ENCODE results near the gene ME3.
A peak's percentile ranks its signal among the peaks of the same experiment; 100 is the strongest.

The ME3 gene

DNA sequence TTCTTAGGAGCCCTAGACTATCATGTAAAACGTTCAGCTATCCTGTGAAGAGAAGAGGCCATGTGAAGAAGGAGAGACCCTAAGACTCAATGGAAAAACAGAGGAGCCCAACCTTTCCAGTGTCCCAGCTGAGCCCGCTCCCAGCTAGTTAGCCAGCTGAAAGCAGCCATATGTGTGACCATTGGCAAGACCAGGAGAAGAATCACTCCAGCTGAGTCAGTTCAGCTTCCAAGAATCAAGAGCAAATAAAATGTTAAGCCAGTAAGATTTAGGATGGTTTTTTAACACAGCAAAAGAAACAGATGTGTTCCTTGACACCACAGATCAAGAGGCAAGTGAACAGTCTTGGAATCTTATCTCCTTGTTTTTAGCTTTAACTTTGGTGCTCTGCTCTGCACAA, 189.7 kb downstream of the ME3 start:
- DNase-seq, result no peak

DNA sequence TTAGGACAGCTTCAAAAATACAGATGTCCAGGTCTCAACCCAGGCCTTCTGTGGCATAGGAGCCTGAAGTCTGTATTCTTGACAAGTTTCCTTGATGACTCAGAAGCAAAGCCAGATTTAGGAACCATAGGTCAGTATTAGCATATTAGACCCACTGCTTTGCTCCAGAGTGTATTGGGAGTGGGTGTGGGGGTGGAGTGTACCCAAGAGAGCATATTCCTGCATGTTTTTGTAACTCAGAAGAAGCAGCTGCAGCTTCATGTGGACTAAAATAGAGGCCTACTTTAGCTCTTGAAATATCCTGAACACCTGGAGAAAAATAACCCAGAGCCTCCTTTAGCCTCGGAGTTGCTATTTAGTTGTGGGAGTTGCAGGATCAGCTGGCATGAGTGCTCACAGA, 191.0 kb downstream of the ME3 start:
- no peak for DNase-seq

DNA sequence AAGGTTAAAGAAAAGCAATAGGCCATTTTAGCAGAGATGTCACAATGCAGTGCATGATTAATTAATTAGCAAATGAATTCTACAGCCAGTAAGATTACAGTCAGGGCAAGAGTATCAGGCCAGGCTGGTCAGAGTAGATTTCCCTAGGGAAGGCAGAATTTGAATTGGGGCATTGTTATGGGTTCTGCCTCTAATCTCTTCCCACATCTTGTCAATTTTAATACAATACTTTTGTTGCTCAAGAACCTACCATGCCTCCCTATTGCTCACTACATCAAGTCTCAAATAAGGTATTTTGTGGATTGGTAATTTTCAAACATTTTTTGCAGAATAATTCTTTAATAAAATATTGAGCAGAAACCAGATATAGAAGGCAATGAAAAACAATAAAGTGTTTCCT, 194.1 kb downstream of the ME3 start:
- no peak for DNase-seq

DNA sequence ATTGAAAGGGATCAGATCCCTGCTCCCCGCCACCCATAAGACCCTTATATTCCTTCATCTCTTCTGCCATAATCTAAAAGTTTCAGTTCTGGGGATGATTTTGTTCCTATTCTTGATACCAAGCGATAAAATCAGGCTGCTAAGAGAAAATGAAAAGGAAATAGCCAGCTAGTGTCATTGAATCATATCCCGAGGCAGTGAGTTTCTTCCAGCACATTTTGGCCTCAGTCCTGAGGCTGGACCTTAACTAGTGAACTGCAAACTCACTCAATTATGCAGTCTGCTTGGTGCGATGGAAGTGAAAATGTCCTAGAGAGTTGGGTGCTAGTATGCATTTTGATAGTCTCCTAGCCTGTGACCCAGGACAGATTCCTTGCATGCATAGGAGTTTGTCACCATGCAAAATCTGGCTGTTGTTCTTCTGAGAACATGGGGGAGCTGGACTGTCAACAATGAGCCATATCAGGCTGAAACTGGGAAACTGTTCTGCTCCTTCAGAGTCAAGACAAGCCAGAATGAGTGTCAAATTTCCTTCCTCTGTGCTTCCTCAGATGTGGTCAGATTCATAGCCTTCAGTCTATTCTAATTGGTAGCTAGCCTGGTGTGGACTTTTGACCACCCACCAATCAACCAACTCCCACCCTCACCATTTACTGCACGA, 194.8 kb downstream of the ME3 start:
- no peak for DNase-seq

DNA sequence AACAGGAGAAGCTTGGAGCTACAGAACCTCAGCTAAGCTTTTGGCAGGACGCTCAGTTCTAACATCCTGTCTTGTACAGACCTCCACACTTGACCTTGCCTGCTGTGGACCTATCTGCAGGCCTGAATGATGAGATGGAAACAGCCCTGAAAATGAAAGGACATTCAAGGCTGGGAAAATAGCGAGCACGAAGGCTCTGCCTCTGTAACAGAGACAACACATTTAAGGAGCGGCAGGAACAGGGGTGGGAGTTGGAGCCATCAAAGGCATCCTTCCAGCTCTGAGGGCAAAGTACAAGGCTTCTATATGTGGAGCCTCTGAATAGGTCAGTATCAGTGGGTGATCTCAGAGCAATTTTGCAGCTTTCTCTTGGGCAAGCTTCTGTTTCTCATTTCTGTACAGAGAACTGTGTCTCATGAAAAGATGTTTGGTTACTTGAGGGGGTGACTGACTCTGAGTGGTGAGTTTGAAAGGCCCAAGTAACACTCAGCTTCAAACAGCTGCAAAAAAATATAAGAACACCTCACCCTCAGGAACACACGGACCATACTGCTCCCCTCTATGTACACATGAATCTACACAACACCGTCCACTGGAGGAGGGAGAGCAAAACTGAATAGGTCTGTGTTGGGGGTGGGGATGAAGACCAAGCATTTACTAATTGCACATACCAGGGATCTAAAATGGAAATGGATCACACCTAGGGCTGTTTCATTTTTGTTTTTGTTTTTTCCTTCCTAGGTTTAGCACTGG, 196.1 kb downstream of the ME3 start:
- no peak for DNase-seq

DNA sequence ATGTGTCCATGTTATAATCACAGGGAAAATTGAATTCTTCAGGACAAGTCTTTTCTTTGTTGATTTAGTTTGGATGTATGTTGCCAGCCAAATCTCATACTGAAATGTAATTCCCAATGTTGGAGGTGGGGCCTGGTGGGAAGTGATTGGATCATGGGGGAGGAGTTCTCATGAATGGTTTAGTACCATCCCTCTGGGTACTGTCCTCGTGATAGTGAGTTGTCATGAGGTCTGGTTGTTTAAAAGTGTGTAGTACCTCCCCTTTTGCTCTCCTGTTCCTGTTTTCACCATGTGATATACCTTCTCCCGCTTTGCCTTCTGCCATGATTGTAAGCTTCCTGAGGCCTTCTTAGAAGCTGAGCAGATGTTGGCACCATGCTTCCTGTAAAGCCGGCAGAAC, 197.4 kb downstream of the ME3 start:
- DNase-seq, result no peak

DNA sequence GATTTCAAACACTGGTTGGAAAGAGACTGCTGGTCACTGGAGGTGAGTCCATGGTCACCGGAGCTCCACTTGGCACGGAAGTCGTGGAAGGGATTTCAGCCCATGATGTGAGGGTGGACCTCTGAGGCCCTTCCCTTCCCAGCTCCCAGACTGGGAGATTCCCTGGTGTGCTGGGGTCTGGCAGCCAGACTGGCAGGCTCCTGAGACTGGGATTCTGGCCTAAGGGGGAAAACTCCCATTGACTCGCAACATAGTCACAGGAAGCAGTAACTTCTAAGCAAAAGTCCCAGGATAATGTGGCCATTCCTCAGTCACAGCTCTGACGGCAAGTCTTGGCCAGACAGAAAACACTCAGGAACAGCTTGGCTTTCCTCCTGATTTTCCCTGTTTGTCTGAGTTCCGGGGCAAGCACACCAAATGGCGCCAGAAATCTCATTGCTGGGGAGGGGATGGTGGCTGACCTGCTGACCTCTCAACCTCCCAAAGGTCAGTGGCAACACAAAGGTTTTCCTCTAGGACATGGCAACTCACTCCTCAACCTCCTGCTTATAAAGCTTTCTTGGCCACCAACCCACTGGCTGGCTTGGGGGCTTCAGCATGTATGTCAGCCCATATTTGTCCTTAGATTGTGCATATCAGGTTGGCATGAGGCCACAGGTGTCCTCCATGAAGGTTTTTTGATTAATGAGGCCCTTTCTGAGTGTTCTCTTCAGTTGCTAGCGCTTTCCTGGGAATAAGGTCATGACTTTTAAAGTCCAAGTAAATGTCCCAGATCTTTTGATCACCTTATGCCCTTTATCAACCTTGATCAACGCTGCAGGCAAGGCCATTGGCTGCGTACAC, 198.2 kb downstream of the ME3 start:
- DNase-seq, result no peak

DNA sequence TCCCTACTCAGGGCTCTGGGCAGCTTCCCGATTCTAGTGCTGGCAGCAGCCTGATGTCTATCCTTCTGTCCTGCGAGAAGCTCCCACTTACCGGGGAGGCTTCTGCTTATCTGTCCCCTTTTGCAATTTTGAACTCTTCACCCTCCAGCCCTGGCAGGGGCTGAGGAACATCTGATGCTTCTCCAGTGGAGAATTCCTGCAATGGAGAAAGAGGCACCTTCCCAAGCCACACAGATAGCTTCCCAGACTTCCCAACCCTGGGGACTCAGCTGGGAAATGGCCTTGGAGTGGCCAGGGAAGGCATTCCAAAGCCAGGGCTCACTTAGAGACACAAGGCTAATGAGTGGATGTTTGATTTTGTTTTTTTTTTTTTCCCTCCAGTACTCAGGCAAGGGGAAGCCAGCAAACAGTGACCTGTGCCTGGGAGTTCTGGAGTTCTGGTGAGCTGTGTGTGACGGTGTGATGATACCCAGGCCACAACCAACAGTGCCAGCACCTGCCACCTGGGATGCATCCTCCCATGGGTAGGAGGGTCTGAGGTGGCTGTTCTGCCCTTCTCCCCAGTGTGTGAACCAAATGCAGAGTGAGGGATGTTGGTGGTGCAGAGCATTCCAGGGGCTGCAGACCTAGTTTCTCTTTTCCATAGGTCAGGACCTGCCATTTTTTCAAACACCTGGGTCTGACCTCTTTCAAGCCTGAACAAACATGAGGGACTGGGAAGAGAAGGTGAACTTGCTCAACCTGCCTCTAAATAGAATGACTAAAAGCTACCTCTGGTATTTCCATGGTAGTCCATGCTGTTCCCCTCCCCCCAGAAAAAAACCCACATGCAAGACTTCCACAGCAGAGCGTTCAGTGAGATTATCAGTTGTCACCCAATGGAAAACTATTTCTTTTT, 202.7 kb downstream of the ME3 start:
- no peak for DNase-seq

DNA sequence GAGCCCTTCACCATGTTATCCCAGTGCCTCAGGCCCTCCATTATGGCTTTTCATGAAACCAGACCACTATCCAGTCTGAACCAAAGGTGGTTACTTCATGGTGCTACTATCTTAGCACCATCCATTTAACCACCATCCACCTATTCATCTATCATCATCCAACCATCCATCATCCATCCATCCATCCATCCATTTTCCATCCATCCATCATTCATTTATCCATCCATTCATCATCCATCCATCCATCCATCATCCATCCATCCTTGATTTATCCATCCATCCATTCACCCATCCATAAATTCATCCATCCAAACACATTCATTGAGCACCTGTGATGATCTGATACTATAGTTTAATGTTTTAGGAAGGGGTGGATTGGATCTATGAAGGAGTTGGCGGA, 204.2 kb downstream of the ME3 start:
- DNase-seq, result no peak

DNA sequence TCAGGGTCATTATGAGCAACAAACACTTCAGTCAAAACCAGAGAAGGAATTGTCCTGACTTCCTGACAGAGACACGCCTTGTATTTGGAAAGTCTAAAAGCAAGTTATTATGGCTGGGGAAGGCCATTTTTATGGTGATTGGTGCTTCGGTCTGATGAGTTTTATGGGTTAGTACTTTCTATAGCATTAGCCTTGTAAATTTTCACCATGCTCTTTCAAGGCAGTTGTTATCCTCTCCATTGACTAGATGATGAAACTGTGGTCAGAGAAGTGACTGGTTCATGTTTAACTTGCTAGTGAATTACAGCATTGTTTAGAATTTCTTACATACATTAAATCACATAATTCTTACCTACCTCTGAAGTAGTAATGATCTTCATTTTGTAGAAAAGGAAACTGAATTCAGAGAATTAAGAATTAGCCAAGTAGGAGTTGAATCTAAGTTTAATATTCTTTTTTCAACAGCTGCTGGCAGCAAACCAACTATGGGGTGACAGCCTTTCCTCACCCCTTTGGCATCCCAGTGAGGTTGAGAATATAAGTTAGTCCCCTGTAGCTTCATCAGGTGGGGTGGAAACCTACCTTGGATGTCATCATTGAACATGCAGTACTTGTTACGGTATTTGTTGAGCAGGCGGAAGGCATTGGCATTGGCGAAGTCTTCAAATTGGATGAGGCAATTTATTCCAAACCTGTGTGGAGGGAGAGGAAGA, 207.8 kb downstream of the ME3 start:
- DNase-seq, result no peak

DNA sequence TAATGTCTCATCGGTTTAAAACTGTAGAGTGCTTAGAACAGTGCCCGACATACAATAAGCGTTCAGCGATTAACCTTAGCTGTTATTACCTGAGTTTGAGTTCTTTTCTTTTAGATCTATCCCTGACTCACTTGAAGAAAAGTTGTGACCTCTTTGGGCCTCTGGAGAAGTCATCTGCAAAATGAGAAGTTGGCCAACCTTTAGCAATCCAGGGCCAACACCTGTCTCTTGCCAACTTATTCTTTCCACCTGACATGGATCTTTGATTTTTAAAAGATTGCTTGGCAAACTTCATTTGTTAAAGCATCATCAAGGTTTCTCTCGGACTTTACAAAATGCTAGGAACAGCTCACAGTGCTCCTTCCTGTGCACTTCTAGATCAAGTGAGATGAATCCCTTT, 208.5 kb downstream of the ME3 start:
- DNase-seq, result no peak

DNA sequence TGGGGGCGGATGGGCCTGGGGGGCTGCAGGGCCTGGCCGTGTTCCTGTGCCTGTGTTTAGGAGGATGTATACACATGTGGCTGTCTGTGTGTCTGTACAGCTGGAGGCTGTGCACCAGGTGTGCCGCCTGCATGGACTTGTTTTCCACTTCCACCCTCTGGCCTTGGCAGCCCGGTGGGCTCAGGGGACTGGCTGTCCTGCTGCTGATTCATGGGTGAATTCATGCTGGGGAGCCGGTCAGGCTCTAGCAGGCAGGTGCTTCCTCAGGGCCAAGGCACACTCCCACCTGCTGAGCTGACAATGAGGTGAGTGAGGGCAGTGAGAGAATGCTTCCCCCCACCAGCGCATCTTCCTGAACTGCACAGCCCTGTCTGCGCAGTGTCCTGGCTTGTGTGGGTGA, 209.3 kb downstream of the ME3 start:
- no peak for DNase-seq

DNA sequence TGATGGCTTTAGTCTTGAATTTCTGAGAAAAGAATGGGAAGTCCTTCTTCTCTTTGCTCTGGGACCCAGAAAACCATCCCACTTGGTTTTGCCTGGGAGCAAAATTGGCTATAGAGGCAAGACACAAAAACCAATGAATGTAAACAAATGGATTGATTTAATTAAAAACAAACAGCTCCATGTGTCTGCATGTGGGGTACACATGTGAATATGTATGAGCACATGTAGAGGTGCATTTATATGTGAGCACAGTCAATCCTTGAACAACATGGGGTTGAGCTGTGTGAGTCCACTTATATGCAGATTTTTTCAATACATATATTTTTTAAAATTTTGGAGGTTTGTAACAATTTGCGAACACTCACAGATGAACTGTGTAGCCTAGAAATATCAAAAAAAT, 210.5 kb downstream of the ME3 start:
- DNase-seq, result no peak

DNA sequence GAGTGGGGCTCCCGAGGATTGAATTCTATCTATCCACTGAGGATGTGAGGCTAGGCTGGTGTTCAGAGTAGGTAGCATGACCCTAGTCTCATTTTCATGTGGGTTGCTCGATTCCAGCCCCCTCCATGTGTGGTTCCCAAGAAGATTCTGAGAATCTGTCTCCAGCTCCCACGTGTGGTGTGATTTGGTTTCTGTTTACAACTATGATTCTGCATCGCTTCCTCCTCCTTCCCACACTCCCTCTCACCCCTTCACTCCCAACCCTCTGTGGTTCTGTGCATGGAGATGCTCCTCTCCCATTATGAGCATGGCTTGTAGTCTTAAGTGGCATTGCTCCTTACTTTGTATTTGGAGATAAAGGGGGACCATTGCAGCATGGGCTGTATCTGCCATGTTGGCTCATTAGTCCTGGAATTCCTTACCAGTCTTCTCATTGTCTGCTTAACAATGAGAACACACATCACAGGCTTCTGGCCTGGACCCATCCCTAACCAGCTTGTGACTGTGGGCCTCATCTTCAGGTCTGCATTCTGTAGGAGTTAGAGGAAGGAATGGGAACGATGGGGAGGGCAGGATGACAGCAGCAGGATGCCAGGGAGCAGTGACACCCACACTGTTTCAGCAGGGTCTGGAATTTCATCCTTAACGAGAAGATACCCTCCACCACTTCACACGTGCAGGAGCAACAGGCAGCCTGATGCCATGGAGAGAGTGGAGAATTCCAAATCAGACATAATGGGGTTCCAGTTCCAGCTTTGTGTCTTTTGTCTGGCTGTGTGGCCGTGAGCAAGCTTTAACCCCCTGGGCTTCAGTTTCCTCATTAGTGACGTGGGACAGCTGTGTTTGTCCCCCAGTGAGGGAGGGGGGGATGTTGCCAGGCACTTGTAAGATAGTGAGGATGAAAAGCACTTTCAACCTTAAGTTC, 211.7 kb downstream of the ME3 start:
- DNase-seq, result no peak

DNA sequence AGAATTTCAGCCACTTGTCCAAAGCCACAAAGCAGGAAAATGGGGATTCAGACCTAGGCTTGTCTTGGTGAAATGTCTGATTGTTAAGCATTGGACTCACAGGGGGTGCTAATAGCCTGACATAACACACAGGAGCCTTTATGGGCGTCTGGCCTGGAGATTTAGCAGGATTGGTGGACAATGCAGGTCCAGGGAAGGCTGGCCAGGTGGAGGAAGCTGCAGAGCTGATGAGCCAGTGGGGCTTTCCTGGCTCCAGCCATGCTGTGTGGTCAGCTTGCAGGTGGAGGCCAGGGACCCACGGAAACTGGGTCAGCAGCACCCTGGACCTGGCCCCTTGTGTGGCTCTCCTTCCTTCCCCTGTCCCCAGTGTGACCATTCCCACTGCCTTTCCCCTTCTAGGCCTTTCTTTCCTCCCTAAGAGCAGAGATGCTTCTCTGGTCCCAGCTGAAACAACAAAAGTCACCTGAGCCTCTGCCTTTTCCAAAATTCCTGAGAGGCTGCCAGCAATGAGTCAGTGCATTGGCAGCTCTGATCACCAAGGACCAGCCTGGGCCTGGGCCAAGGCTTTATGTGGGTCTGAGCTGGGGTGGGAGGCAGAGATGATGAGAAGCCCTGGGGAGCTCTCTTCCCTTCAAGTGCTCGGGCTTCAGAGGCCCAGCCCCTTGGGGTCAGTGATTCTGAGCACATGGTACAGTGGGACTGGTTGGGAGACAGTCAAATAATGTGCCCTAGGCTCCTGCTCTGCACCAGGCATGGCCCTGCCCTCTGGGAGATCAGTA, 212.5 kb downstream of the ME3 start:
- no peak for DNase-seq

DNA sequence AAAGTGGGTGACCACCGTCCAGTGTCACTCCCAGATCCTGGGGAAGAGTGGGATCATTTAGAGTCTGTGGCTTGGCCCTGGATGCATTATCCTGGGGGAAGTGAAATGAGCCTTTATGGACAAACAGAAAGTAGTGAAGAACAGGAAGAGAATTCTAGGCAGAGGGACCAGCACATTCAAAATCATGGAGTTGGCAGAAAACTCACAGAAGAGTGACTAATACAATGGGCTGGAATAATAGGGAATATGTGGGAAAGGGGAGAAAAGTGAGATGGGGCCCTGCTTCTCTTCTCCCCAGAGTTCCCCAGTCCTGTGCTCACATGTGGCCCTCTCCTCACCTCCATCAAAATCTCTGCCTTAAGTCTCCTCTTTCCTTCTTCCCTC, 213.4 kb downstream of the ME3 start:
- no peak for DNase-seq

DNA sequence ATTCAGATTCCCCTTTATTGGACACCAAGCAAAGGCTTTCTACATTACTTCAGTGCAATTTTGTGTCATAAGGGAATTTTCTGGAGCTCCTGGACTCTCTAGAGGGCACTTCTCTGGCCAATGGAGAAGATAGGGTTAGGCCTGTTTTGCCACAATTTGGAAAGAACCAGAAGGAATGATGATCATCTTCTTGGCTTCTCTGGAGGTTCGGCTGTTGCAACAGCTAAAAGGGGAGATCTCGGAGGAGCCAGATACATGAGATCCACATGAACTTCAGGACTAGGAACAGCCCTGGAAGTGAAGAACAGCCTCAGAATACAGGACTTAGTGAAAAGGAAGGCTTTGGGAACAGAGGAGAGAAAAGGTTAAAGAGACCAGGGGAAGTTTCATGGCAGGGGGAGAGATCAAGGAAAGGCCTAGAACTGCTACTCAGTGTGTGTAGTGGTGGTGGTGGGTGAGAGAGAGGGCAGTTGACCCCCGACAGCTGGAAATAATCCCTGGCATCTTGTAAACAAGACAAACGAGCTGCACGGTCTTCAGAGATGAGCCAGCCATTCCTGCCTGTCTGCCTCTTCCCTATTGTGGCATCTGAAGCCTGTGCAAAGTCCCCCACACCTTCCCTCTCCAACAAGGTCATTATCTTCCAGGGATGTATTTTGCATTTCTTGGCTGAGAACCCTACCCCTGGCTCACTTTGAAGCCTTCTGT, 214.0 kb downstream of the ME3 start:
- no peak for DNase-seq

DNA sequence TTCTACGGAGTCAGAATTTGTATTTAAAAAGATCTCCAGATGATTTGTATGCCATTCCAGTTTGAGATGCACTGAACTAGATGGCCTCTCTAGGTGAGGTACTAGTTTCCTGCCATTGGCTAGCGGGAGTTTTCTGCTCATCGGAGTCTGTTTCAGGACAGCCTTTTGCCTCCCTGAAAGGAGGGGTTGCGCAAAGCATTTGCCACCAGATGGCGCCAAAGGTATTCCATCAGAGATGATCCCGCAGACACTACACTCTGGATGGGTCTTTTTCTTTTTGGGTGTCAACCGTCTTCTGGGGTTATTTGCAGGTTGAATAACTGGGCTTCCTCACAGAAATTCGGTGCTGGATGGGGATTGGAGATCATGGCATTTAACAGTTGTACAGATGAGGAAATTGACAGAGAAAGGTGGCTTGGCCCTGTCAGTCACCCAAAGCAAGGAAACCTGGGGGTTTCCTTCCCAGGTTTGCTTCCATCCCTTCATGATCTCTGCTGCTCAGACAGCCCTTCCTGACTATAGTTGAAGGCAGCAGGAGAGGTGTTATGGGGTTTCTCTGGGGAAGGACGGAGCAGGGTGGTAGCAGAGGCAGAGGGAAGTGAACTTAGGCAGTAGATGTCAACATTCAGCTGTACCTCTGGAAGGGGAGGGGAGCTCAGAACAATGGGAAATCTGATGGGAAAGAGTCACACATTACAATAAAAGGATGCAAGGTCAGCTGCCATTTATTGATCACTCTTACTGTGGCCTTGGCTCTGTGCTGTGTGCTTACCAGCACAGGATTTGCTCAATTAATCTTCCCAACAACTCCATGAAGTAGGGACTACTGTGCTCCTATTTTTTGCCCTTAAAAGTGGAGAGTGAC, 216.1 kb downstream of the ME3 start:
- peak; percentile 64 to 74 for DNase-seq
